ENCODE data around the gene MATCAP1. TPM values are rescaled to one million over a fixed set of nuclear protein-coding genes. Genes with fewer than 3 reads are reported as not detected.
A peak's percentile ranks its signal among the peaks of the same experiment; 100 is the strongest.

Gene MATCAP1
- total and polyA plus RNA-seq, 10 of the 15 experiments (the other 5 are each of a cell fraction or from before 2014, with no cell fraction given) = 2.8 to 25.8 (median 8.6) TPM

DNA sequence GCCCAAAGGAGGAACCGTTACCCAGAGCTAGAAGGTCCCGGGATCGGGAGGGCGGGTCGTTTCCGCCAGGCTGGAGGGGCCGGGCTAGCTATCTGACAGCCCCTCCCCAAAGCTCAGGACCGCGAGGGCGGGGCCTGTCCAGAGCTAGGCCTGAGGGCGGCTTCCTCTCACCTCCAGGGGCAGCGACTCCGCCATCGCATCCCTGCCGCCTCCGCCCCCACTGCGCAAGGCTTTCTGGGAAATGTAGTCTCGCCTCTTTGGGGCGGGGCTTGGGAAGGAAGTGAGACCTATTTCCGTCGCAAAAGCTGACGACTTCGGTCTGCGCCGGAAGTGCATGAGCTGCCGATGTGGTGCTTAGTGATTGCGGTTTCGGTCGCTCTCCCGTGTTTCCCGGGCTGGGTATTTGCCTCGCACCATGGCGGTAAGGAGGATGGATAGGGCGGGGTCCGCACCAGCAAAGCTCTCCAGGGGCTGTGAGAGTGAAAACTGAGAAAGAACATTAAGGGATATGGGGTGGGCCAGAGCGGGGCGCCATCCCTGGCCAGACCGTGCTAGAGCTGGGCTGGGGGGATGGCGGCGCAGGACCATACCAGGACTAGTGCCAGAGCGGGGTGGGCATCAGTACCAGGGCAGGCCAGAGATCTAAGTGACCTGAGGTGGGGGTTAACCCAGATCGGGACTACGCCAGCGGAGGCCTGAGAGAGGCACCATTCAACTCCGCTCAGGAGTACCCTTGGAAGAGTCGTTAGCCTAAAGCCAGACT is 43.2 kb upstream of the MATCAP1 start, which contains the start of gene TMEM208:
Gene TMEM208 (plus strand): TSS at position 327 of the 763 bp plus-strand sequence. CDS start 89 bp downstream, at position 416.
- ATAC-seq = peak; percentile 99
- peaks cover 14 to 25% of the 10 kb centered on the region in 2 experiments; a peak in 3 of 4 replicates for H3K36me3 ChIP-seq (ENCODE audit: control insufficient read depth in 2 of 2, insufficient read depth in 2 of 2, low read length in 1 of 2)
- H3K9me3 ChIP-seq (replicated peaks; ENCODE audit: control insufficient read depth, insufficient read depth, low read length) = no peaks in the 10 kb centered on the region
- POLR2A ChIA-PET = interaction anchor here (0.6 to 7.7 kb wide), 13 partner anchors 10 to 246 kb away, joined by 3 to 100 read pairs (median 4); partner anchors contain the start of genes E2F4, EXOC3L1, FHOD1 and NOL3
- WGBS (ENCODE audit: insufficient coverage, insufficient replicate concordance, low lambda C conversion rate, missing lambda C conversion rate) = 3% methylated on average over 46 of the region's 46 CpGs
- BruUV-seq (replicated peaks) = no TSS peak
- H2AFZ ChIP-seq (ENCODE audit: control insufficient read depth, low read depth, low read length) = peak within 1 kb of the TSS; percentile 85
- RAD21 ChIA-PET (ENCODE audit: unreplicated experiment) = interaction anchor here (0.6 to 3.1 kb wide), 11 partner anchors 10 to 589 kb away, joined by 3 to 35 read pairs (median 4); partner anchors contain the start of genes FHOD1, NOL3 and PLEKHG4
- peak within 1 kb of the TSS; percentile 80 for H3K9ac ChIP-seq (ENCODE audit: control insufficient read depth, insufficient read depth, low read length)
- H3K4me3 ChIP-seq = peak within 1 kb of the TSS; percentile 87
- peak; percentile 100 for FAIRE-seq
- H3K4me1 ChIP-seq (ENCODE audit: control insufficient read depth, insufficient read depth, low read length) = peaks cover 12% of the 10 kb centered on the region
- H3K4me2 ChIP-seq (ENCODE audit: control insufficient read depth, insufficient read depth) = peak within 1 kb of the TSS; percentile 86
- in situ Hi-C loops (cut with MboI) (no loop called here), intact Hi-C loops (cut with micrococcal nuclease; ENCODE audit: unreplicated experiment) (loop anchor here (1.0 kb wide), 1 partner anchor 20 kb away; the partner anchor contains the start of gene FHOD1)
- H3K27me3 ChIP-seq (replicated peaks in 1 of 2; ENCODE audit: control insufficient read depth in 2 of 2, insufficient read depth in 2 of 2, low read length in 1 of 2) = no peaks in the 10 kb centered on the region
- H4K20me1 ChIP-seq (ENCODE audit: control insufficient read depth, insufficient read depth) = no peaks in the 10 kb centered on the region
- SMC1A ChIA-PET (ENCODE audit: uncharacterized antibody, unreplicated experiment) = interaction anchor here (0.7 to 2.6 kb wide), 9 partner anchors 9 to 209 kb away, joined by 3 to 21 read pairs (median 4); partner anchors contain the start of genes ELMO3, FBXL8, FHOD1 and SLC9A5
- peaks cover 18% of the 10 kb centered on the region for H3K79me2 ChIP-seq (ENCODE audit: control insufficient read depth, insufficient read depth, low read length)
- DNase-seq (ENCODE audit: low read depth, low spot score) = peak; percentile 97
- peak within 1 kb of the TSS; percentile 74 for H3K27ac ChIP-seq (ENCODE audit: control insufficient read depth, insufficient read depth)
- CTCF ChIA-PET = interaction anchor here (0.6 to 2.5 kb wide), 16 partner anchors 8 to 254 kb away, joined by 3 to 25 read pairs (median 5); partner anchors contain the start of genes ATP6V0D1, E2F4, ELMO3 and EXOC3L1
- TF ChIP-seq KDM1A (IDR thresholded peaks at IDR 0.05; ENCODE audit: borderline replicate concordance) = no peak
- no peak for TF ChIP-seq RFX5 (IDR thresholded peaks at IDR 0.05; ENCODE audit: low read depth, low read length)
- no peak for TF ChIP-seq PAX8 (IDR thresholded peaks at IDR 0.05)
- TF ChIP-seq EGR1 (IDR thresholded peaks at IDR 0.05; ENCODE audit: borderline replicate concordance in 1 of 2, low read depth in 2 of 2, low read length in 2 of 2) = peak; percentile 65 to 94
- peak; percentile 79 for TF ChIP-seq NR2C1 (IDR thresholded peaks at IDR 0.05)
- no peak for TF ChIP-seq EP300 (IDR thresholded peaks at IDR 0.05; ENCODE audit: borderline replicate concordance in 1 of 2, control insufficient read depth in 1 of 2, low read depth in 2 of 2, low read length in 2 of 2)
- TF ChIP-seq CBX3 (IDR thresholded peaks at IDR 0.05; ENCODE audit: borderline replicate concordance, low read depth) = no peak
- no peak for TF ChIP-seq MTA3 (IDR thresholded peaks at IDR 0.05; ENCODE audit: borderline replicate concordance, low read length)
- TF ChIP-seq, protein P1, sequence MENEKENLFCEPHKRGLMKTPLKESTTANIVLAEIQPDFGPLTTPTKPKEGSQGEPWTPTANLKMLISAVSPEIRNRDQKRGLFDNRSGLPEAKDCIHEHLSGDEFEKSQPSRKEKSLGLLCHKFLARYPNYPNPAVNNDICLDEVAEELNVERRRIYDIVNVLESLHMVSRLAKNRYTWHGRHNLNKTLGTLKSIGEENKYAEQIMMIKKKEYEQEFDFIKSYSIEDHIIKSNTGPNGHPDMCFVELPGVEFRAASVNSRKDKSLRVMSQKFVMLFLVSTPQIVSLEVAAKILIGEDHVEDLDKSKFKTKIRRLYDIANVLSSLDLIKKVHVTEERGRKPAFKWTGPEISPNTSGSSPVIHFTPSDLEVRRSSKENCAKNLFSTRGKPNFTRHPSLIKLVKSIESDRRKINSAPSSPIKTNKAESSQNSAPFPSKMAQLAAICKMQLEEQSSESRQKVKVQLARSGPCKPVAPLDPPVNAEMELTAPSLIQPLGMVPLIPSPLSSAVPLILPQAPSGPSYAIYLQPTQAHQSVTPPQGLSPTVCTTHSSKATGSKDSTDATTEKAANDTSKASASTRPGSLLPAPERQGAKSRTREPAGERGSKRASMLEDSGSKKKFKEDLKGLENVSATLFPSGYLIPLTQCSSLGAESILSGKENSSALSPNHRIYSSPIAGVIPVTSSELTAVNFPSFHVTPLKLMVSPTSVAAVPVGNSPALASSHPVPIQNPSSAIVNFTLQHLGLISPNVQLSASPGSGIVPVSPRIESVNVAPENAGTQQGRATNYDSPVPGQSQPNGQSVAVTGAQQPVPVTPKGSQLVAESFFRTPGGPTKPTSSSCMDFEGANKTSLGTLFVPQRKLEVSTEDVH (IDR thresholded peaks at IDR 0.05; ENCODE audit: low read depth, partially characterized antibody) = peak; percentile 98
- TF ChIP-seq TBL1XR1 (IDR thresholded peaks at IDR 0.05; ENCODE audit: low read depth, low read length) = peak; percentile 53
- TF ChIP-seq BCL11A (IDR thresholded peaks at IDR 0.05; ENCODE audit: low read depth, low read length) = no peak
- TF ChIP-seq, protein P2, sequence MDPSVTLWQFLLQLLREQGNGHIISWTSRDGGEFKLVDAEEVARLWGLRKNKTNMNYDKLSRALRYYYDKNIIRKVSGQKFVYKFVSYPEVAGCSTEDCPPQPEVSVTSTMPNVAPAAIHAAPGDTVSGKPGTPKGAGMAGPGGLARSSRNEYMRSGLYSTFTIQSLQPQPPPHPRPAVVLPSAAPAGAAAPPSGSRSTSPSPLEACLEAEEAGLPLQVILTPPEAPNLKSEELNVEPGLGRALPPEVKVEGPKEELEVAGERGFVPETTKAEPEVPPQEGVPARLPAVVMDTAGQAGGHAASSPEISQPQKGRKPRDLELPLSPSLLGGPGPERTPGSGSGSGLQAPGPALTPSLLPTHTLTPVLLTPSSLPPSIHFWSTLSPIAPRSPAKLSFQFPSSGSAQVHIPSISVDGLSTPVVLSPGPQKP (IDR thresholded peaks at IDR 0.05; ENCODE audit: low read depth, low read length) = peak; percentile 94
- TF ChIP-seq CREM (IDR thresholded peaks at IDR 0.05; ENCODE audit: low read depth) = peak; percentile 100
- TF ChIP-seq BRCA1 (IDR thresholded peaks at IDR 0.05; ENCODE audit: low read depth, low read length) = no peak
- TF ChIP-seq ESRRA (IDR thresholded peaks at IDR 0.05; ENCODE audit: low read length) = peak; percentile 87; the same call in 1 of the 2 replicates
- 0 out of 2 replicates have a peak, but pooled peaks have one; percentile 34 for TF ChIP-seq NRF1 (conservative IDR thresholded peaks at IDR 0.05; ENCODE audit: low read depth, low read length)
- TF ChIP-seq SMAD5 (IDR thresholded peaks at IDR 0.05; ENCODE audit: low read depth) = peak; percentile 81; the same call in 1 of the 2 replicates
- no peak for TF ChIP-seq ZBED1 (IDR thresholded peaks at IDR 0.05; ENCODE audit: borderline replicate concordance)
- no peak for TF ChIP-seq EED (IDR thresholded peaks at IDR 0.05; ENCODE audit: low read depth)
